SH-SY5Y (cell line): ENCODE results near the gene PKNOX2.

ENCODE experiments used
- GATA2 ChIP-seq: IDR thresholded peaks from 2 replicates; pipeline ENCODE4 v1.6.1; 2011; ENCODE audit warnings: mild to moderate bottlenecking, low read depth, low read length
- GATA3 ChIP-seq: IDR thresholded peaks from 2 replicates; pipeline ENCODE4 v1.6.1; 2011; ENCODE audit warnings: low read depth, mild to moderate bottlenecking, low read length, moderate library complexity

GRCh38 chr11:125423247-125423849 lies 258.8 kb downstream of the PKNOX2 start:
- TF ChIP-seq GATA2 (no peak), GATA3 (no peak)
